Neural cell (in vitro differentiated cells): ENCODE measurements around the gene SENP8.

Experiments used
- EP300 ChIP-seq: fragments of 450-650 bp; conservative IDR thresholded peaks from 2 replicates; pipeline ENCODE4 v1.6.1; 2014; ENCODE audit warnings: antibody characterized with exemption, mild to moderate bottlenecking, moderate library complexity; ENCODE audit not compliant: poor library complexity, severe bottlenecking
- EZH2 ChIP-seq: fragments of 200-600, 300-800 bp; shearing (Covaris generic), sonication (generic); IDR thresholded peaks from 2 replicates; pipeline ENCODE4 v1.6.1; 2014; ENCODE audit warnings: antibody characterized with exemption, low read length, borderline replicate concordance, mild to moderate bottlenecking; ENCODE audit not compliant: insufficient read depth, poor library complexity, severe bottlenecking
- POLR2AphosphoS5 ChIP-seq: IDR thresholded peaks from 2 replicates; pipeline ENCODE4 v1.6.1; 2012
- RAD21 ChIP-seq: fragments of 450-650 bp; conservative IDR thresholded peaks from 2 replicates; pipeline ENCODE4 v1.6.1; 2014; ENCODE audit warnings: antibody characterized with exemption, mild to moderate bottlenecking, moderate library complexity
- TAF1 ChIP-seq: IDR thresholded peaks from 2 replicates; pipeline ENCODE4 v1.6.1; 2012; ENCODE audit warnings: low read depth
- TF ChIP-seq, protein P1 (sequence below): fragments of 450-650 bp; IDR thresholded peaks from 2 replicates; pipeline ENCODE4 v1.5.1; 2014; ENCODE audit warnings: antibody characterized with exemption, mild to moderate bottlenecking, moderate library complexity; ENCODE audit not compliant: poor library complexity, severe bottlenecking

GRCh38 chr15:72105111-72105510 lies 13.1 kb upstream of the SENP8 start:
- TF ChIP-seq, protein P1, sequence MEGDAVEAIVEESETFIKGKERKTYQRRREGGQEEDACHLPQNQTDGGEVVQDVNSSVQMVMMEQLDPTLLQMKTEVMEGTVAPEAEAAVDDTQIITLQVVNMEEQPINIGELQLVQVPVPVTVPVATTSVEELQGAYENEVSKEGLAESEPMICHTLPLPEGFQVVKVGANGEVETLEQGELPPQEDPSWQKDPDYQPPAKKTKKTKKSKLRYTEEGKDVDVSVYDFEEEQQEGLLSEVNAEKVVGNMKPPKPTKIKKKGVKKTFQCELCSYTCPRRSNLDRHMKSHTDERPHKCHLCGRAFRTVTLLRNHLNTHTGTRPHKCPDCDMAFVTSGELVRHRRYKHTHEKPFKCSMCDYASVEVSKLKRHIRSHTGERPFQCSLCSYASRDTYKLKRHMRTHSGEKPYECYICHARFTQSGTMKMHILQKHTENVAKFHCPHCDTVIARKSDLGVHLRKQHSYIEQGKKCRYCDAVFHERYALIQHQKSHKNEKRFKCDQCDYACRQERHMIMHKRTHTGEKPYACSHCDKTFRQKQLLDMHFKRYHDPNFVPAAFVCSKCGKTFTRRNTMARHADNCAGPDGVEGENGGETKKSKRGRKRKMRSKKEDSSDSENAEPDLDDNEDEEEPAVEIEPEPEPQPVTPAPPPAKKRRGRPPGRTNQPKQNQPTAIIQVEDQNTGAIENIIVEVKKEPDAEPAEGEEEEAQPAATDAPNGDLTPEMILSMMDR, result no peak
- TF ChIP-seq POLR2AphosphoS5, result no peak
- TF ChIP-seq EZH2, result no peak
- no peak for TF ChIP-seq EP300
- TF ChIP-seq RAD21, result no peak
- no peak for TF ChIP-seq TAF1
